SU-DHL-6 (cell line): ENCODE measurements around the gene PPIL4.
"Not testable (repeated sequence)": the region's sequence is repeated elsewhere in the genome, so short reads cannot be mapped to it uniquely, and the experiment has no call there.

ENCODE experiments used
- H2AFZ ChIP-seq: fragments of 200-600 bp; sonication (generic); 2 replicates; pipeline ENCODE4 v1.6.1; 2014; ENCODE audit warnings: low read depth, mild to moderate bottlenecking, moderate library complexity, mixed read lengths, antibody characterized with exemption, low read length; ENCODE audit not compliant: severe bottlenecking
- H3F3A ChIP-seq: fragments of 200-600 bp; shearing (Covaris generic); 2 replicates; pipeline ENCODE4 v1.6.0; 2016; ENCODE audit warnings: antibody characterized with exemption, mild to moderate bottlenecking; ENCODE audit not compliant: insufficient read depth
- H3K27ac ChIP-seq: fragments of 200-600 bp; sonication (generic); 2 replicates; pipeline ENCODE4 v1.5.1; 2016; ENCODE audit warnings: low read depth, mild to moderate bottlenecking, low read length, moderate library complexity, mixed read lengths
- H3K27me3 ChIP-seq: fragments of 200-600 bp; sonication (generic), shearing (Covaris generic); 2 replicates; pipeline ENCODE4 v1.6.0; 2014; ENCODE audit warnings: mild to moderate bottlenecking, low read length
- H3K36me3 ChIP-seq: fragments of 200-600 bp; sonication (generic); 2 replicates; pipeline ENCODE4 v1.6.1; 2014; ENCODE audit warnings: mild to moderate bottlenecking, low read length, mixed read lengths
- H3K4me2 ChIP-seq: fragments of 300-600, 200-600 bp; shearing (Covaris generic), sonication (generic); 2 replicates; pipeline ENCODE4 v1.6.0; 2014; ENCODE audit warnings: low read length, low read depth, mild to moderate bottlenecking; ENCODE audit not compliant: poor library complexity, severe bottlenecking
- H3K4me3 ChIP-seq: fragments of 200-600 bp; sonication (generic); 2 replicates; pipeline ENCODE4 v1.5.1; 2014; ENCODE audit warnings: antibody characterized with exemption, low read length, mild to moderate bottlenecking, mixed read lengths; ENCODE audit not compliant: insufficient read depth, poor library complexity, severe bottlenecking
- H3K79me2 ChIP-seq: fragments of 200-600 bp; sonication (generic); 2 replicates; pipeline ENCODE4 v1.6.1; 2014; ENCODE audit warnings: mild to moderate bottlenecking, low read length, moderate library complexity; ENCODE audit not compliant: insufficient read depth
- H3K9ac ChIP-seq: fragments of 200-600 bp; sonication (generic); 2 replicates; pipeline ENCODE4 v1.7.0; 2014; ENCODE audit warnings: mild to moderate bottlenecking, low read length
- H3K9me2 ChIP-seq: fragments of 200-600 bp; sonication (generic); replicated peaks from 2 replicates; pipeline ENCODE4 v1.6.1; 2014; ENCODE audit warnings: low read length; ENCODE audit not compliant: insufficient read depth
- H3K9me3 ChIP-seq: fragments of 200-600 bp; sonication (generic); 2 replicates; pipeline ENCODE4 v1.6.1; 2014; ENCODE audit warnings: low read length, mixed read lengths; ENCODE audit not compliant: insufficient read depth
- H4K20me1 ChIP-seq: fragments of 200-600 bp; sonication (generic); 2 replicates; pipeline ENCODE4 v1.6.1; 2014; ENCODE audit warnings: low read depth, mild to moderate bottlenecking, antibody characterized with exemption, low read length, moderate library complexity, mixed read lengths
- CTCF ChIP-seq: fragments of 200-600 bp; sonication (generic); IDR thresholded peaks from one replicate; pipeline ENCODE4 v1.5.1; 2017; ENCODE audit warnings: antibody characterized with exemption, mild to moderate bottlenecking, low read length, moderate library complexity; ENCODE audit not compliant: insufficient read depth, poor library complexity, severe bottlenecking
- EZH2phosphoT487 ChIP-seq: fragments of 200-600 bp; sonication (generic), shearing (Covaris generic); conservative IDR thresholded peaks from 2 replicates; pipeline ENCODE4 v1.6.1; 2018; ENCODE audit warnings: mild to moderate bottlenecking, antibody characterized with exemption, low read length, moderate library complexity, mixed read lengths

PPIL4 gene

GRCh38 chr6:149461670-149462069, 84.2 kb downstream of the PPIL4 start:
- peaks cover 19% of the 10 kb centered on the region for H3K36me3 ChIP-seq
- no peaks in the 10 kb centered on the region for H3K9me3 ChIP-seq
- no peak overlapping the region for H3K4me2 ChIP-seq
- H3F3A ChIP-seq = peaks cover 9% of the 10 kb centered on the region; the same call in 1 of the 2 replicates
- no peak overlapping the region for H3K4me3 ChIP-seq
- TF ChIP-seq CTCF (no peak), EZH2phosphoT487 (no peak)
- no peaks in the 10 kb centered on the region for H3K27me3 ChIP-seq
- no peak overlapping the region for H3K9ac ChIP-seq
- no peak overlapping the region for H2AFZ ChIP-seq
- peaks cover 24% of the 10 kb centered on the region for H3K79me2 ChIP-seq
- H4K20me1 ChIP-seq = no peaks in the 10 kb centered on the region
- H3K27ac ChIP-seq = no peak overlapping the region
- no peaks in the 10 kb centered on the region for H3K9me2 ChIP-seq

DNA sequence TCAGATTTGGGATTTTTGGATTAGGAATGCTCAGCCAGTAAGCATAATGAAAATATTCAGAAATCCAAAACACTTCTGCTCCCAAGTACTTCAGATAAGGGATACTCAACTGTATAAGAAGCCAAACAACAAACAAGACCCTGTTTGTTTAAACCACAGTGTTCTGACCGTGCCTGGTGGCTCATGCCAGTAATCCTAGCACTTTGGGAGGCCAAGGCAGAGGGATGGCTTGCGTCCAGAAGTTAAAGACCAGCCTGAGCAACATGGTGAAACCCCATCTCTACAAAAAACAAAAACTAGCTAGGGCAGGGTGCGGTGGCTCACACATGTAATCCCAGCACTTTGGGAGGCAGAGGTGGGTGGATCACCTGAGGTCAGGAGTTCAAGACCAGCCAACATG, 85.6 kb downstream of the PPIL4 start:
- H3K27me3 ChIP-seq, H4K20me1 ChIP-seq, H3F3A ChIP-seq, H3K9me2 ChIP-seq, H3K9ac ChIP-seq, H3K4me2 ChIP-seq, H3K27ac ChIP-seq, H3K9me3 ChIP-seq, H2AFZ ChIP-seq, H3K4me3 ChIP-seq: not testable (repeated sequence)
- Histone ChIP-seq H3K36me3 (peaks cover 19% of the 10 kb centered on the region), H3K79me2 (peaks cover 11% of the 10 kb centered on the region; the same call in 1 of the 2 replicates)

- peaks cover 8% of the 10 kb centered on the region; the same call in 1 of the 2 replicates for H3K79me2 ChIP-seq
- no peaks in the 10 kb centered on the region for H4K20me1 ChIP-seq
- no peak overlapping the region for H3K4me3 ChIP-seq
- no peak overlapping the region for H3K9ac ChIP-seq
- H3K27ac ChIP-seq = no peak overlapping the region
- H3K9me2 ChIP-seq = no peaks in the 10 kb centered on the region
- no peaks in the 10 kb centered on the region for H3K27me3 ChIP-seq
- no peaks in the 10 kb centered on the region for H3K9me3 ChIP-seq
- no peaks in the 10 kb centered on the region for H3F3A ChIP-seq
- H3K4me2 ChIP-seq = no peak overlapping the region
- peaks cover 19% of the 10 kb centered on the region for H3K36me3 ChIP-seq
- no peak overlapping the region for H2AFZ ChIP-seq
- TF ChIP-seq CTCF (no peak), EZH2phosphoT487 (no peak)
These were observed 86.1 kb downstream of the PPIL4 start for GRCh38 chr6:149459761-149460160.

DNA sequence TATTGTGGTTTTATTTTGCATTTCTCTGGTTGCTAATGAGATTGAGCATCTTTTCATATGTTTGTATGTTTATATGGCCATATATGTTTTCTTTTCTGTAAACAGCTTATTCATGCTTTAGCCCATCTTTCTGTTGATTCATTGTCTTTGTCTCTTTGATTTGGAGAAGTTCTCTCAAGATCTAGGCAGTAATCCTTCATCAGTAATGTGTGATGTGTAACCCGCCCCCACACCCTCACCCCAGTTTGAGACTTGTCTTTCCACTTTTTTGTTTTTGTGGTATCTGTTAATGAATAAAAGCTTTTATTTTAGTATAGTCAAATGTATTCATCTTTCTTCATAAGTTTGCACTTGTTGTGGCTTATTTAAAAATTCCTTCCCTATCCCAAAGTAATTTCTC, 87.0 kb downstream of the PPIL4 start:
- Histone ChIP-seq H3K9me2 (no peaks in the 10 kb centered on the region), H3K4me3 (no peak overlapping the region), H3K27me3 (no peaks in the 10 kb centered on the region), H3K27ac (no peak overlapping the region), H3K9me3 (no peaks in the 10 kb centered on the region), H3K4me2 (no peak overlapping the region), H3F3A (no peaks in the 10 kb centered on the region), H3K36me3 (peaks cover 19% of the 10 kb centered on the region), H3K79me2 (peaks cover 1% of the 10 kb centered on the region; the same call in 1 of the 2 replicates), H4K20me1 (no peaks in the 10 kb centered on the region), H3K9ac (no peak overlapping the region), H2AFZ (no peak overlapping the region)
- TF ChIP-seq EZH2phosphoT487 (no peak), CTCF (no peak)
